HEK293 (cell line): ENCODE measurements around the gene TRIM7.

Experiments
- BCL6B ChIP-seq: fragments of 450-650 bp; formaldehyde crosslinking; IDR thresholded peaks from 2 replicates; pipeline ENCODE4 v1.5.1; 2017; ENCODE audit warnings: missing biosample characterization, missing genetic modification characterization
- GLIS1 ChIP-seq: fragments of 450-650 bp; formaldehyde crosslinking; IDR thresholded peaks from 2 replicates; pipeline ENCODE4 v1.5.1; 2016; ENCODE audit warnings: missing biosample characterization, missing genetic modification characterization
- HOXC10 ChIP-seq: sonication (generic); formaldehyde crosslinking; IDR thresholded peaks from 2 replicates; pipeline ENCODE4 v1.8.1; 2023; ENCODE audit warnings: mild to moderate bottlenecking, missing genetic modification reagents
- KLF9 ChIP-seq: fragments of 450-650 bp; formaldehyde crosslinking; IDR thresholded peaks from 2 replicates; pipeline ENCODE4 v1.5.1; 2016; ENCODE audit warnings: missing biosample characterization, missing genetic modification characterization, low read depth
- MEIS1 ChIP-seq: sonication (generic); formaldehyde crosslinking; IDR thresholded peaks from 2 replicates; pipeline ENCODE4 v1.8.1; 2022; ENCODE audit warnings: missing genetic modification reagents, mild to moderate bottlenecking, borderline replicate concordance
- SP3 ChIP-seq: fragments of 450-650 bp; formaldehyde crosslinking; IDR thresholded peaks from 2 replicates; pipeline ENCODE4 v1.5.1; 2016; ENCODE audit warnings: missing biosample characterization, missing genetic modification characterization
- TCF7L2 ChIP-seq: IDR thresholded peaks from 2 replicates; pipeline ENCODE4 v1.6.1; 2011; ENCODE audit warnings: low read depth, mild to moderate bottlenecking, inconsistent platforms, low read length, moderate library complexity, borderline replicate concordance
- YY2 ChIP-seq: fragments of 450-650 bp; formaldehyde crosslinking; IDR thresholded peaks from 2 replicates; pipeline ENCODE4 v1.5.1; 2016; ENCODE audit warnings: missing biosample characterization, missing genetic modification characterization
- ZFP69B ChIP-seq: fragments of 450-650 bp; formaldehyde crosslinking; IDR thresholded peaks from 2 replicates; pipeline ENCODE4 v1.5.1; 2016; ENCODE audit warnings: missing biosample characterization, missing genetic modification characterization
- ZNF140 ChIP-seq: fragments of 450-650 bp; formaldehyde crosslinking; IDR thresholded peaks from 2 replicates; pipeline ENCODE4 v1.5.1; 2016; ENCODE audit warnings: missing biosample characterization, missing genetic modification characterization
- ZNF155 ChIP-seq: fragments of 450-650 bp; formaldehyde crosslinking; IDR thresholded peaks from 2 replicates; pipeline ENCODE4 v1.5.1; 2016; ENCODE audit warnings: missing biosample characterization, missing genetic modification characterization
- ZNF169 ChIP-seq: fragments of 450-650 bp; formaldehyde crosslinking; IDR thresholded peaks from 2 replicates; pipeline ENCODE4 v1.5.1; 2016; ENCODE audit warnings: missing biosample characterization, missing genetic modification characterization
- ZNF211 ChIP-seq: fragments of 450-650 bp; formaldehyde crosslinking; IDR thresholded peaks from 2 replicates; pipeline ENCODE4 v1.5.1; 2016; ENCODE audit warnings: low read depth, missing biosample characterization, missing genetic modification characterization
- ZNF221 ChIP-seq: fragments of 450-650 bp; formaldehyde crosslinking; IDR thresholded peaks from 2 replicates; pipeline ENCODE4 v1.5.1; 2017; ENCODE audit warnings: missing biosample characterization, missing genetic modification characterization, borderline replicate concordance
- ZNF239 ChIP-seq: fragments of 450-650 bp; formaldehyde crosslinking; IDR thresholded peaks from 2 replicates; pipeline ENCODE4 v1.5.1; 2016; ENCODE audit warnings: missing biosample characterization, missing genetic modification characterization
- ZNF311 ChIP-seq: fragments of 450-650 bp; formaldehyde crosslinking; IDR thresholded peaks from 2 replicates; pipeline ENCODE4 v1.5.1; 2017; ENCODE audit warnings: missing biosample characterization, missing genetic modification characterization, borderline replicate concordance
- ZNF350 ChIP-seq: fragments of 450-650 bp; formaldehyde crosslinking; IDR thresholded peaks from 2 replicates; pipeline ENCODE4 v1.5.0; 2017; ENCODE audit warnings: missing biosample characterization, mild to moderate bottlenecking, missing genetic modification characterization
- ZNF391 ChIP-seq: fragments of 450-650 bp; formaldehyde crosslinking; IDR thresholded peaks from 2 replicates; pipeline ENCODE4 v1.5.1; 2016; ENCODE audit warnings: low read depth, missing biosample characterization, missing genetic modification characterization, borderline replicate concordance
- ZNF433 ChIP-seq: fragments of 450-650 bp; formaldehyde crosslinking; IDR thresholded peaks from 2 replicates; pipeline ENCODE4 v1.5.1; 2016; ENCODE audit warnings: missing biosample characterization, missing genetic modification characterization, low read depth
- ZNF449 ChIP-seq: fragments of 450-650 bp; formaldehyde crosslinking; IDR thresholded peaks from 2 replicates; pipeline ENCODE4 v1.5.1; 2017; ENCODE audit warnings: missing biosample characterization, mild to moderate bottlenecking, missing genetic modification characterization, moderate library complexity
- ZNF473 ChIP-seq: fragments of 450-650 bp; formaldehyde crosslinking; IDR thresholded peaks from 2 replicates; pipeline ENCODE4 v1.5.1; 2017; ENCODE audit warnings: missing biosample characterization, missing genetic modification characterization
- ZNF48 ChIP-seq: fragments of 450-650 bp; formaldehyde crosslinking; IDR thresholded peaks from 2 replicates; pipeline ENCODE4 v1.5.1; 2016; ENCODE audit warnings: missing biosample characterization, missing genetic modification characterization
- ZNF510 ChIP-seq: fragments of 450-650 bp; formaldehyde crosslinking; IDR thresholded peaks from 2 replicates; pipeline ENCODE4 v1.5.1; 2018; ENCODE audit warnings: mild to moderate bottlenecking, missing genetic modification characterization, missing biosample characterization; ENCODE audit not compliant: insufficient replicate concordance
- ZNF585B ChIP-seq: fragments of 450-650 bp; formaldehyde crosslinking; IDR thresholded peaks from 2 replicates; pipeline ENCODE4 v1.5.1; 2016; ENCODE audit warnings: missing biosample characterization, missing genetic modification characterization
- ZNF654 ChIP-seq: fragments of 450-650 bp; formaldehyde crosslinking; IDR thresholded peaks from 2 replicates; pipeline ENCODE4 v1.5.1; 2016; ENCODE audit warnings: low read depth, missing biosample characterization, missing genetic modification characterization
- ZNF785 ChIP-seq: fragments of 450-650 bp; formaldehyde crosslinking; IDR thresholded peaks from 2 replicates; pipeline ENCODE4 v1.5.1; 2016; ENCODE audit warnings: missing biosample characterization, missing genetic modification characterization
- ZXDB ChIP-seq: fragments of 450-650 bp; formaldehyde crosslinking; IDR thresholded peaks from 2 replicates; pipeline ENCODE4 v1.5.1; 2016; ENCODE audit warnings: missing biosample characterization, missing genetic modification characterization
- TF ChIP-seq, protein P1 (sequence below): fragments of 450-650 bp; formaldehyde crosslinking; IDR thresholded peaks from 2 replicates; pipeline ENCODE4 v1.5.1; 2016; ENCODE audit warnings: missing biosample characterization, missing genetic modification characterization
- TF ChIP-seq, protein P2 (sequence below): fragments of 450-650 bp; formaldehyde crosslinking; IDR thresholded peaks from 2 replicates; pipeline ENCODE4 v1.5.1; 2016; ENCODE audit warnings: missing biosample characterization, missing genetic modification characterization
- TF ChIP-seq, protein P3 (sequence below): fragments of 450-650 bp; formaldehyde crosslinking; IDR thresholded peaks from 2 replicates; pipeline ENCODE4 v1.5.1; 2016; ENCODE audit warnings: missing biosample characterization, missing genetic modification characterization

The TRIM7 gene

GRCh38 chr5:181207214-181207959, 2.4 kb upstream of the TRIM7 start (continued):
- TF ChIP-seq ZNF155 (tag by site-specific recombination) (no peak), YY2 (tag by site-specific recombination) (no peak), ZNF433 (tag by site-specific recombination) (no peak), ZNF473 (tag by site-specific recombination) (no peak), ZNF585B (tag by site-specific recombination) (no peak), ZNF350 (tag by site-specific recombination) (no peak), ZFP69B (tag by site-specific recombination) (0 out of 2 replicates have a peak, but pooled peaks have one; percentile 36), ZNF449 (tag by site-specific recombination) (peak; percentile 68; the same call in 1 of the 2 replicates), ZNF654 (tag by site-specific recombination) (no peak; the same call in 1 of the 2 replicates), MEIS1 (CRISPR knock-in tag) (no peak), BCL6B (tag by site-specific recombination) (no peak), ZNF785 (no peak), ZNF48 (no peak), ZNF169 (tag by site-specific recombination) (no peak), ZNF140 (no peak), ZNF239 (no peak), ZNF211 (tag by site-specific recombination) (no peak), ZNF510 (no peak), ZNF311 (no peak), GLIS1 (tag by site-specific recombination) (no peak), ZNF221 (tag by site-specific recombination) (no peak), KLF9 (peak; percentile 42), TCF7L2 (no peak), HOXC10 (CRISPR knock-in tag) (no peak), ZXDB (tag by site-specific recombination) (peak; percentile 65; the same call in 1 of the 2 replicates), SP3 (tag by site-specific recombination) (peak; percentile 57), ZNF391 (peak; percentile 72)
- TF ChIP-seq, protein P1, sequence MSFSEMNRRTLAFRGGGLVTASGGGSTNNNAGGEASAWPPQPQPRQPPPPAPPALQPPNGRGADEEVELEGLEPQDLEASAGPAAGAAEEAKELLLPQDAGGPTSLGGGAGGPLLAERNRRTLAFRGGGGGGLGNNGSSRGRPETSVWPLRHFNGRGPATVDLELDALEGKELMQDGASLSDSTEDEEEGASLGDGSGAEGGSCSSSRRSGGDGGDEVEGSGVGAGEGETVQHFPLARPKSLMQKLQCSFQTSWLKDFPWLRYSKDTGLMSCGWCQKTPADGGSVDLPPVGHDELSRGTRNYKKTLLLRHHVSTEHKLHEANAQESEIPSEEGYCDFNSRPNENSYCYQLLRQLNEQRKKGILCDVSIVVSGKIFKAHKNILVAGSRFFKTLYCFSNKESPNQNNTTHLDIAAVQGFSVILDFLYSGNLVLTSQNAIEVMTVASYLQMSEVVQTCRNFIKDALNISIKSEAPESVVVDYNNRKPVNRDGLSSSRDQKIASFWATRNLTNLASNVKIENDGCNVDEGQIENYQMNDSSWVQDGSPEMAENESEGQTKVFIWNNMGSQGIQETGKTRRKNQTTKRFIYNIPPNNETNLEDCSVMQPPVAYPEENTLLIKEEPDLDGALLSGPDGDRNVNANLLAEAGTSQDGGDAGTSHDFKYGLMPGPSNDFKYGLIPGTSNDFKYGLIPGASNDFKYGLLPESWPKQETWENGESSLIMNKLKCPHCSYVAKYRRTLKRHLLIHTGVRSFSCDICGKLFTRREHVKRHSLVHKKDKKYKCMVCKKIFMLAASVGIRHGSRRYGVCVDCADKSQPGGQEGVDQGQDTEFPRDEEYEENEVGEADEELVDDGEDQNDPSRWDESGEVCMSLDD (tag by site-specific recombination): no peak
- TF ChIP-seq, protein P2, sequence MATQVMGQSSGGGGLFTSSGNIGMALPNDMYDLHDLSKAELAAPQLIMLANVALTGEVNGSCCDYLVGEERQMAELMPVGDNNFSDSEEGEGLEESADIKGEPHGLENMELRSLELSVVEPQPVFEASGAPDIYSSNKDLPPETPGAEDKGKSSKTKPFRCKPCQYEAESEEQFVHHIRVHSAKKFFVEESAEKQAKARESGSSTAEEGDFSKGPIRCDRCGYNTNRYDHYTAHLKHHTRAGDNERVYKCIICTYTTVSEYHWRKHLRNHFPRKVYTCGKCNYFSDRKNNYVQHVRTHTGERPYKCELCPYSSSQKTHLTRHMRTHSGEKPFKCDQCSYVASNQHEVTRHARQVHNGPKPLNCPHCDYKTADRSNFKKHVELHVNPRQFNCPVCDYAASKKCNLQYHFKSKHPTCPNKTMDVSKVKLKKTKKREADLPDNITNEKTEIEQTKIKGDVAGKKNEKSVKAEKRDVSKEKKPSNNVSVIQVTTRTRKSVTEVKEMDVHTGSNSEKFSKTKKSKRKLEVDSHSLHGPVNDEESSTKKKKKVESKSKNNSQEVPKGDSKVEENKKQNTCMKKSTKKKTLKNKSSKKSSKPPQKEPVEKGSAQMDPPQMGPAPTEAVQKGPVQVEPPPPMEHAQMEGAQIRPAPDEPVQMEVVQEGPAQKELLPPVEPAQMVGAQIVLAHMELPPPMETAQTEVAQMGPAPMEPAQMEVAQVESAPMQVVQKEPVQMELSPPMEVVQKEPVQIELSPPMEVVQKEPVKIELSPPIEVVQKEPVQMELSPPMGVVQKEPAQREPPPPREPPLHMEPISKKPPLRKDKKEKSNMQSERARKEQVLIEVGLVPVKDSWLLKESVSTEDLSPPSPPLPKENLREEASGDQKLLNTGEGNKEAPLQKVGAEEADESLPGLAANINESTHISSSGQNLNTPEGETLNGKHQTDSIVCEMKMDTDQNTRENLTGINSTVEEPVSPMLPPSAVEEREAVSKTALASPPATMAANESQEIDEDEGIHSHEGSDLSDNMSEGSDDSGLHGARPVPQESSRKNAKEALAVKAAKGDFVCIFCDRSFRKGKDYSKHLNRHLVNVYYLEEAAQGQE (tag by site-specific recombination): no peak
- TF ChIP-seq, protein P3, sequence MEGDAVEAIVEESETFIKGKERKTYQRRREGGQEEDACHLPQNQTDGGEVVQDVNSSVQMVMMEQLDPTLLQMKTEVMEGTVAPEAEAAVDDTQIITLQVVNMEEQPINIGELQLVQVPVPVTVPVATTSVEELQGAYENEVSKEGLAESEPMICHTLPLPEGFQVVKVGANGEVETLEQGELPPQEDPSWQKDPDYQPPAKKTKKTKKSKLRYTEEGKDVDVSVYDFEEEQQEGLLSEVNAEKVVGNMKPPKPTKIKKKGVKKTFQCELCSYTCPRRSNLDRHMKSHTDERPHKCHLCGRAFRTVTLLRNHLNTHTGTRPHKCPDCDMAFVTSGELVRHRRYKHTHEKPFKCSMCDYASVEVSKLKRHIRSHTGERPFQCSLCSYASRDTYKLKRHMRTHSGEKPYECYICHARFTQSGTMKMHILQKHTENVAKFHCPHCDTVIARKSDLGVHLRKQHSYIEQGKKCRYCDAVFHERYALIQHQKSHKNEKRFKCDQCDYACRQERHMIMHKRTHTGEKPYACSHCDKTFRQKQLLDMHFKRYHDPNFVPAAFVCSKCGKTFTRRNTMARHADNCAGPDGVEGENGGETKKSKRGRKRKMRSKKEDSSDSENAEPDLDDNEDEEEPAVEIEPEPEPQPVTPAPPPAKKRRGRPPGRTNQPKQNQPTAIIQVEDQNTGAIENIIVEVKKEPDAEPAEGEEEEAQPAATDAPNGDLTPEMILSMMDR (tag by site-specific recombination): peak; percentile 16; the same call in 1 of the 2 replicates
